DOHH2 (cell line): ENCODE results near the gene RFK.

Experiments
- H3F3A ChIP-seq: fragments of 200-600 bp; sonication (generic), shearing (Covaris generic); 2 replicates; pipeline ENCODE4 v1.6.0; 2016; ENCODE audit warnings: antibody characterized with exemption, mild to moderate bottlenecking; ENCODE audit not compliant: control insufficient read depth, insufficient read depth
- H3K27ac ChIP-seq: fragments of 200-600 bp; sonication (generic); 2 replicates; pipeline ENCODE4 v1.5.1; 2014; ENCODE audit warnings: low read depth, mild to moderate bottlenecking, low read length, moderate library complexity
- H3K27me3 ChIP-seq: fragments of 200-600 bp; sonication (generic); 2 replicates; pipeline ENCODE4 v1.6.1; 2014; ENCODE audit warnings: mild to moderate bottlenecking, low read length, mixed read lengths; ENCODE audit not compliant: control insufficient read depth
- H3K36me3 ChIP-seq: fragments of 200-600 bp; sonication (generic); 2 replicates; pipeline ENCODE4 v1.6.1; 2014; ENCODE audit warnings: mild to moderate bottlenecking, low read length, moderate library complexity, mixed read lengths; ENCODE audit not compliant: control insufficient read depth
- H3K4me1 ChIP-seq: fragments of 200-600 bp; sonication (generic); 2 replicates; pipeline ENCODE4 v1.6.1; 2014; ENCODE audit warnings: mild to moderate bottlenecking, low read length, mixed read lengths; ENCODE audit not compliant: control insufficient read depth
- H3K4me2 ChIP-seq: fragments of 200-600 bp; sonication (generic); 2 replicates; pipeline ENCODE4 v1.6.0; 2014; ENCODE audit warnings: mild to moderate bottlenecking, low read length, moderate library complexity
- H3K4me3 ChIP-seq: fragments of 200-600 bp; sonication (generic); 2 replicates; pipeline ENCODE4 v1.5.1; 2014; ENCODE audit warnings: mild to moderate bottlenecking, low read length, mixed read lengths
- H3K79me2 ChIP-seq: fragments of 200-600 bp; sonication (generic); 2 replicates; pipeline ENCODE4 v1.6.1; 2014; ENCODE audit warnings: mild to moderate bottlenecking, low read length, mixed read lengths; ENCODE audit not compliant: control insufficient read depth
- H3K9me2 ChIP-seq: fragments of 200-600 bp; sonication (generic); replicated peaks from 2 replicates; pipeline ENCODE4 v1.6.1; 2014; ENCODE audit warnings: mild to moderate bottlenecking, low read length, mixed read lengths; ENCODE audit not compliant: control insufficient read depth
- H3K9me3 ChIP-seq: fragments of 200-600 bp; sonication (generic); 2 replicates; pipeline ENCODE4 v1.6.1; 2014; ENCODE audit warnings: antibody characterized with exemption, low read length, mixed read lengths; ENCODE audit not compliant: control insufficient read depth, insufficient read depth
- H4K20me1 ChIP-seq: fragments of 200-600 bp; sonication (generic); 2 replicates; pipeline ENCODE4 v1.6.0; 2014; ENCODE audit warnings: low read depth, mild to moderate bottlenecking, antibody characterized with exemption, low read length, moderate library complexity; ENCODE audit not compliant: control insufficient read depth, insufficient read depth
- CTCF ChIP-seq: fragments of 200-600 bp; sonication (generic); IDR thresholded peaks from one replicate; pipeline ENCODE4 v1.5.1; 2014; ENCODE audit warnings: antibody characterized with exemption, mild to moderate bottlenecking, low read depth, low read length; ENCODE audit not compliant: poor library complexity, severe bottlenecking
- EZH2phosphoT487 ChIP-seq: fragments of 200-600 bp; sonication (generic); IDR thresholded peaks from 2 replicates; pipeline ENCODE4 v1.6.1; 2017; ENCODE audit warnings: borderline replicate concordance, mild to moderate bottlenecking, antibody characterized with exemption, low read length, moderate library complexity, mixed read lengths

The RFK gene

GRCh38 chr9:76378367-76379073, 15.7 kb downstream of the RFK start:
- Histone ChIP-seq H3K79me2 (no peaks in the 10 kb centered on the region), H3K4me2 (no peak overlapping the region), H3K9me2 (no peaks in the 10 kb centered on the region), H3K36me3 (no peaks in the 10 kb centered on the region), H3K27me3 (peaks cover 5% of the 10 kb centered on the region; the same call in 1 of the 2 replicates), H4K20me1 (no peaks in the 10 kb centered on the region), H3K9me3 (no peaks in the 10 kb centered on the region), H3K4me3 (no peak overlapping the region), H3K27ac (no peak overlapping the region), H3F3A (no peaks in the 10 kb centered on the region), H3K4me1 (no peaks in the 10 kb centered on the region)
- TF ChIP-seq EZH2phosphoT487 (no peak), CTCF (no peak)

- no peaks in the 10 kb centered on the region for H3K4me1 ChIP-seq
These were observed 16.4 kb downstream of the RFK start for GRCh38 chr9:76377791-76378190.

GRCh38 chr9:76374783-76375559, 19.3 kb downstream of the RFK start:
- H3K79me2 ChIP-seq = no peaks in the 10 kb centered on the region
- TF ChIP-seq CTCF (no peak), EZH2phosphoT487 (no peak)
- H3F3A ChIP-seq = no peaks in the 10 kb centered on the region
- no peak overlapping the region for H3K27ac ChIP-seq
- H3K36me3 ChIP-seq = no peaks in the 10 kb centered on the region
- H3K4me3 ChIP-seq = no peak overlapping the region
- H4K20me1 ChIP-seq = no peaks in the 10 kb centered on the region
- no peak overlapping the region for H3K4me2 ChIP-seq
- H3K9me3 ChIP-seq = no peaks in the 10 kb centered on the region
- H3K9me2 ChIP-seq = no peaks in the 10 kb centered on the region
- H3K4me1 ChIP-seq = no peaks in the 10 kb centered on the region
- peaks cover 15% of the 10 kb centered on the region for H3K27me3 ChIP-seq

More at GRCh38 chr9:76377791-76378190, 16.4 kb downstream of the RFK start:
- no peaks in the 10 kb centered on the region for H3F3A ChIP-seq
- no peaks in the 10 kb centered on the region for H4K20me1 ChIP-seq
- no peaks in the 10 kb centered on the region for H3K36me3 ChIP-seq
- H3K79me2 ChIP-seq = no peaks in the 10 kb centered on the region
- no peak overlapping the region for H3K4me2 ChIP-seq
- no peak overlapping the region for H3K27ac ChIP-seq
- no peaks in the 10 kb centered on the region for H3K9me3 ChIP-seq
- no peaks in the 10 kb centered on the region for H3K9me2 ChIP-seq
- H3K4me3 ChIP-seq = no peak overlapping the region
- peaks cover 10% of the 10 kb centered on the region for H3K27me3 ChIP-seq
- TF ChIP-seq EZH2phosphoT487 (no peak), CTCF (no peak)
